8988T (cell line): ENCODE measurements around the gene VAV2.
"Not testable (repeated sequence)": the region's sequence is repeated elsewhere in the genome, so short reads cannot be mapped to it uniquely, and the experiment has no call there.

Source experiments
- DNase-seq: peaks from one replicate; pipeline ENCODE4 v3.0.0; 2011

The VAV2 gene

DNA sequence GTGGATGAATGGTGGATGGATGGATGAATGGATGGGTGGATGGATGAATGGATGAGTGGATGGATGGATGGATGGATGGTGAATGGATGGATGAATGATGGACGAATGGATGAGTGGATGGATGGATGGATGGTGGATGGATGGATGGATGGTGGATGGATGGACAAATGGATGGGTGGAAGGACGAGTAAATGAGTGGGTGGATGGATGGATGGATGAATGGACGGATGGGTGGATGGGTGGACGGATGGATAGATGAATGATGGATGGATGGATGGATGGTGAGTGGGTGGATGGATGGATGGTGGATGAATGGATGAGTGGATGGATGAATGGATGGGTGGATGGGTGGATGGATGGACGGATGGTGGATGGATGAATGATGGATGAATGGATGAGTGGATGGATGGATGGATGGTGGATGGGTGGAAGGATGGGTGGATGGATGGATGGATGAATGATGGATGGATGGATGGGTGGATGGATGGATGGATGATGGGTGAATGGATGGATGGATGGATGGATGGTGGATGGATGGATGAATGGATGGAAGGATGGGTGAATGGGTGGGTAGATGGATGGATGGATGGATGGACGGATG is 58.6 kb downstream of the VAV2 start:
- no peak for DNase-seq

DNA sequence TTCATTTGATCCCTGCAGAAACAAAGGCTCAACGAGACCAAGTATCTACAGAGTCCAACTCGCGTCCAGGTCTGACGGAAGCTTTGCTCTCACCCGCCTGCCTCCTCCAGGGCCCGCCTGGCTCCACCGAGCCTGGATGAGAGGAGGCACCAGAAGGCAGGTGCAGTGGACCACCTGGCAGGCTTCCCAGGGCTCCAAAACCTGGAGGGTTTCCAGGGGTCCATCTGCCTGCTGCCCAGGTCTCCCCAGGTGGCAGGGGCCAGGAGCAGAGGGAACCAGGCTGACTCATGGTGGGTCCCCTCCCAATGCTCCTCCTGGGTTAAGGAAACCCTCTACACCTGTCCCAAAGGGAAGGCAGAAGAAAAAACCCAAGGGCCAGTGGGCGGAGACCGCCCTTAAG is 59.5 kb downstream of the VAV2 start:
- no peak for DNase-seq

DNA sequence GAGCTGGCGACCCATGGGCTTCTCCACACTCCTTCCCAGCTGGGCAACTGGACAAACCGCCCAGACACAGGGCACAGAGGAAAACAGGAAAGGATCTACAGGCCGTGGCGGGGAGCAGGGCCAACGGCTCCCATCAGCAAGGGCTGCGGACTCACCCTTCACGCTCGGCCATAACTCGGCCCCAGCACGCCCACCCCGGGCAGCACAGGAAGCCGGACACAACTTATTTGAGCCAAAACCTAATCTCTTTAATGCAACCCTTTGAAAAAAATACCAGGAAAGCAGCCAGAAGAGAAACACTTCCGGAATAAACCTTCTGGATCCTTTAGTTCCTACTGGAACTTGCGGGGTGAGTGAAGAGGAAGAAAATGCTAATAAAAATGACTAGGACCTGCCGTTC is 59.9 kb downstream of the VAV2 start:
- no peak for DNase-seq

DNA sequence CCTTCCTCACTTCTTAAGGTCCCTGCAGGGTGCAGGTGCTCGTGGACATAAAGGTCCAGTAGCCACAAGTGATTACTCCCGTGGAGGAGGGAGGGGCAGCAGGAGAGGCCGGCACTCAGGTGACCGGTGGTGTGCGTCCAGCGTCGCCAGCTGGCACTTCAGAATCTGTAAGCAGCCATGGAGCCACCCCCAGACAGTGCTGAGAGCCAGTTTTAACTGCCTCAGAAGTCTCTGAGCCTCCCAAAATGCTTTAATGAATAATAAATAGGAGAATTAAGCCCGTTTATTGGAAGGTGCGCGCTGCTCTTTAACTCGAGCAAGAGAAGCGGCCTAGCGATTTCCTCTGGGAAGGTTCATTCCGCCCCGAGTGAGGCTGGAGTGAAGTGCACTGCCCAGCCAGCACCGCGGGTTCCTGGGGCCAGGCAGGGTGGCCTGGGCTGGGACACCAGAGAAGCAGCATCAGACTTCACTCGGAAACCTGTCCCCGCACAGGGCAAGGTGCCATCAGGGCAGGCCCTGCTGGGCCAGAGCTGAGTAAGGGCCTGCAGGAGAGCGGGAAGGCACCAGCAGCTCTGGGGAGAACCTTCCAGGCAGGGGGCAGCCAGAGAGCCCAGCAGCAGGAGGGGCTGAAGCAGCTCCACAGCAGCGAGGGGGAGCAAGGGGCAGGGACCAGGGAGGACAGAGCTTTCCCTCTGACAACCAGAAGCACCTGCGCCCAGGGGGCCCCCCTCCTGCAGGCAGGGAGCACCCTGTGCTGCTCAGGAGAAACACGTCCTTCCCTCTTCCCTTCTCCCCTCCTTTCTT is 61.2 kb downstream of the VAV2 start:
- no peak for DNase-seq

DNA sequence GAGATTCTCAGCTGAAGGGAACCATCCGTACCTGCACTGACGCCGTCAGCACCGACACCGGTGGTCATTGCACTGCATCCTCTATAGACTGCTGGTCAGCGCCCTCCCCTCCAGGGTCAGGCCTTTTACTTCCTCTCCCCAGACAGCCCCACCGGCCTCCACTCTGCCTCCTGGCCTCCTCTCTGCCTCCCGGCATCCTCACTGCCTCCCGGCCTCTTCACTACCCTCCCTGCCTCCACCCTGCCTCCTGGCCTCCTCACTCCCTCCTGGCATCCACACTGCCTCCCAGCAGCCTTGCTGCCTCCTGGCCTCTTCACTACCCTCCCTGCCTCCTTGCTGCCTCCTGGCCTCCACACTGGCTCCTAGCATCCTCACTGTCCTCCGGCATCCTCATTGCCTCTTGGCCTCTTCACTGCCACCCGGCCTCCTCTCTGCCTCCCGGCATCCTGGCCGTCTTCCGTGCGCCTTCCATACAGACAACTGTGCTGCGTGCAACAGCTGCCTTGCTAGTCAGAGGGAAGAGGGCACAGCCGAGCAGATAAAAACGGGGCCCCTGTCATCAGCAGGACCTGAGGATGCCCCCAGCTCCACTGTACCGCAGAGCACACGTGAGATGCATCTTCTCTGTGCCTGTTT is 62.0 kb downstream of the VAV2 start:
- no peak for DNase-seq

DNA sequence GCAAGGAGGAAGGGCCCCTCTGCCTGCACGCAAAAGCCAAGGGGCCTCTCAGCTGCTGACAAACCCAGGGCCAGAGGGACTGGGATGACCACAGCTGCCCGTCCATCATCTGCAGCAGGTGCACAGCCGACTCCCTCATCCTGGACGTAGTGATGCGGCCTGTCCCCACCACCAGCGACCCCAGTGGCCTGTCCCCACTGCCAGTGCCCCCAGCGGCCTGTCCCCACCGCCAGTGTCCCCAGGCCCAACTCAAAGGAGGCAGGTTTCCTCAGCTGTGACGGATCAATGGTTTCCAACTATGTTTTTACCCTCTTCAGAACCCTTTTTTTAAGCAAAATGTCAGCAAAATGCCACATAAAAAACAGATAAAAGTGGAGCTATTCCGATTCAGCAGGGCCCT is 62.5 kb downstream of the VAV2 start:
- no peak for DNase-seq

DNA sequence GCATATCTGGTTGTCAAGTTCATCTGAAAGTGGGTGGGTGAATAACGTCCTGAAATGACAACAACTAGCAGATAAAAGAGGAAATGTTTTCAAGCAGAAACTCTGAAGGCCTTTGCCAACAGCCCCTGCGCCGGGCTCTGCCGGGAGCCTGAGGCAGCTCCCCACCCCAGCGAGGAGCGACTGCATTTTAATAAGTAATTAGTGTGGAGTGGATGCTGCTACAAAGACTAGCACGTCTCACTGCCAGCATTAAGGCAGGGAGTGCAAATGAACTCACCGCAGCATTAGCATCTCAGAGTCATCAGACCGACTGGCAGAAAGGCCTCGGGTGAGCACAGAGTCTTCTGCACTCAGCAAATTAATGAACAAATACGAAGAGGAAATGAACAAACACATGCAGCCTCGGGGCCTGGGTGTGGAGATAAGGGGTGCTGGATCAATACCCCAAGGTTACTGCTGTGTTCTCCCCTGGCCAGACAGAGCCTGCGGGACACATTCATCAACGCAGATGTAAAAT is 63.8 kb downstream of the VAV2 start:
- no peak for DNase-seq

DNA sequence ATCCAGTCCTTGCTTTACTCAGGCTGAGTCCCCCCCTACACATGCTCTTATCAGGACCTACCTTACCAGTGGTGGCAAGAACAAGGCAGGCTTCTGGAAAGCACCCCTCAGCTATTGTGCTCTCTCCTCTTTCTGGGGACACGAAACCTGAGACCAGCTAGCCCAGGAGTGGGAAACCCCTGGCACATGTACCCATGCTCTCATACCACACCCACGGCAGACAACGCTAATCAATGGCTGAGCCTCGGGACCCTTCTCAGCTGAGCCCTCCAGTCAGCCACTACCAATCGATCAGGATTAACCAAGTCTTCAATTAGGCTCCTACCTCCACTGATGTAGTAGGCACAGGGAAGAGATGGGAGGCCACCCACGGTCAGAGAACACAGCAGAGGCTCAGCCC is 65.1 kb downstream of the VAV2 start:
- no peak for DNase-seq

DNA sequence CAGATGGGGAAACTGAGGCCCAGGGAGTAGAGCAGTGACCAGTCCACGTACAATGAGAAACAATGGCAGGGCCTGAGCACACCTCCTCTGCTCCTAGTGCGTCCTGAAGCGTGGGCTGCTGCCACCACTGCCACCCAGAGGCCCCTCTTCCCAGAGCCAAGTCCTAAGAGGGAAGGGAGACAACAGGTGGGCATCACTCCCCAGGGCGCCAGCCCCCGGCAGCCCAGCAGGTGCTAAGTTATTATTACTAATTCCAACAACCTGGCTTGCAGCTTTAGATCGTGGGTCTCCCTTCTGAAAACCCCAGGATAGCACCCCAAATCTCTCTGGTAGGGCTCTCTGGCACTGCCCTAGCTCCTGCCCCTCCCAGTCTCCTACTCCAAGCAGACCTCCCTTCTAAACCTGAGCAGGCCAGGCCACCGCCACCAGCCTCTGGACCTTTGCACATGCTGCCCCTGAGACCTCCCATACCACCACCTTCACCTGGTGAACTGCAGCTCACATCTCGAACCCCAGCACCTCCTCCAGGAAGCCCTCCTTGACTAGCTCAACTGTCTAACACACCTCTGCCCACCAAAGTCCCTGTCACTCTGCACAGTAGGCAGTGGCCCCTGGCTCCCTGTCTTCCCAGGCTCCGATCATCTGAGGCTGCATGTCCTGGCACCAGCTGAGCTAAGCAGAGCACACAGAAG is 65.8 kb downstream of the VAV2 start:
- DNase-seq: no peak

DNA sequence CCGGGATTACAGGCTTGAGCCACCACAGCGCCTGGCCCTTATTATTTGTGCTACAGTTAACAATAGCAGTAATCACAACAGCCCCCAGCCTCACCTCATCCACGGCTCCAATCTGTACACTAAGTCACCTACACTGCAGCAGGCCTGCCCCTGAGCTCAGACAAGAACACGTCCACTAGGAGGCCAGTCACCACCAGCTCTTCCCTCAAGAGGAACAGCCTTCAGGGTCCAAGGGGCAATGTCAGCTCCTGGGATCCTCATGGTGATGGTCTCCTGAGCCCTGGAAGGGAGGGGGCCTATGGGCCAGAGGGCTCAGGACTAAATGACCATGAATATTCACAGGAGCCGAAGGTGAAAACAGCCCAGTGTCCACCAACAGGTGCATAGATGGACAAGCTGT is 67.7 kb downstream of the VAV2 start:
- DNase-seq: no peak

DNA sequence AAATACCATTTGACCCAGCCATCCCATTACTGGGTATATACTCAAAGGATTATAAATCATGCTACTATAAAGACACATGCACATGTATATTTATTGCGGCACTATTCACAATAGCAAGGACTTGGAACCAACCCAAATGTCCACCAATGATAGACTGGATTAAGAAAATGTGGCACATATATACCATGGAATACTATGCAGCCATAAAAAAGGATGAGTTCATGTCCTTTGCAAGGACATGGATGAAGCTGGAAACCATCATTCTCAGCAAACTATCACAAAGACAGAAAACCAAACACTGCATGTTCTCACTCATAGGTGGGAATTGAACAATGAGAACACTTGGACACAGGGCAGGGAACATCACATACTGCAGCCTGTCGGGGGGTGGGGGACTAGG is 68.5 kb downstream of the VAV2 start:
- DNase-seq: not testable (repeated sequence)

DNA sequence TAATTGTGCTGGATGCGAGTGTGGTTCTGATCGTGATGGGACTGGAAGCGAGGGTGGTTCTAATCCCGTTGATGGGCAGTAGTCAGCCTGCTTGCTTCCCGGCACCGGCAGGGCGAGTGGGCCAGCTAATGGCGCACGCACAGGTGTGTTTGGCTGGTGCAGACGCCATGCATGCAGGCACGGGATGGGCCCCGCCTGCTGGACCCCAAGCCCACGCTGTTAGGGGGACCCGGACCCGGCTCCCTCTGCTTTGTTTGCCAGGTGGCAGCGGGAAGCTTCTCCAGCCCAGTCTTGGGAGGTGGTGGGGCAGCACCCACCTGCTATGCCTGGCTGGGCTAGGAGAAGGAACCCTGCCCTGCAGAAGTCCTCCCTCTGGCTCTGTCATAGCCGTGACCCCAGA is 70.3 kb downstream of the VAV2 start:
- DNase-seq: no peak

DNA sequence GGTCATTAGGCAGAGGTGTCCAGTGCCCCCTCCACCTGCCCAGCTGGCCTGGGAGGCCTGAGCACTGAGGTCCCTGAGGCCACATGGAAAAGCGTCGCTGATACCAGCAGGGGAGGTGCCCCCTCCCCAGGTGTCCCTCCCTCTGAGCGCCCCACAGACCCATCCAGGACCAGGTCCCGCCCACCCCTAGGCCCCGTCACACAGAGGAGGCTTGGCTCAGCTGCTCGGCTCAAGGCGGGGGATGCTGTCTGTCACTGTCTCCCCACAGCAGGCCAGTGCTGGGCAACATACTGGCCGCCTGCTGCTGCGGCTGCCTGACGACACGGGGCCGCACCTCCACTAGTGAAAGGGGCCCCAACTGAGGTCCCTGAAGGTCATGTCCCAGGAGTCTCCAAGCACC is 71.7 kb downstream of the VAV2 start:
- DNase-seq: no peak

DNA sequence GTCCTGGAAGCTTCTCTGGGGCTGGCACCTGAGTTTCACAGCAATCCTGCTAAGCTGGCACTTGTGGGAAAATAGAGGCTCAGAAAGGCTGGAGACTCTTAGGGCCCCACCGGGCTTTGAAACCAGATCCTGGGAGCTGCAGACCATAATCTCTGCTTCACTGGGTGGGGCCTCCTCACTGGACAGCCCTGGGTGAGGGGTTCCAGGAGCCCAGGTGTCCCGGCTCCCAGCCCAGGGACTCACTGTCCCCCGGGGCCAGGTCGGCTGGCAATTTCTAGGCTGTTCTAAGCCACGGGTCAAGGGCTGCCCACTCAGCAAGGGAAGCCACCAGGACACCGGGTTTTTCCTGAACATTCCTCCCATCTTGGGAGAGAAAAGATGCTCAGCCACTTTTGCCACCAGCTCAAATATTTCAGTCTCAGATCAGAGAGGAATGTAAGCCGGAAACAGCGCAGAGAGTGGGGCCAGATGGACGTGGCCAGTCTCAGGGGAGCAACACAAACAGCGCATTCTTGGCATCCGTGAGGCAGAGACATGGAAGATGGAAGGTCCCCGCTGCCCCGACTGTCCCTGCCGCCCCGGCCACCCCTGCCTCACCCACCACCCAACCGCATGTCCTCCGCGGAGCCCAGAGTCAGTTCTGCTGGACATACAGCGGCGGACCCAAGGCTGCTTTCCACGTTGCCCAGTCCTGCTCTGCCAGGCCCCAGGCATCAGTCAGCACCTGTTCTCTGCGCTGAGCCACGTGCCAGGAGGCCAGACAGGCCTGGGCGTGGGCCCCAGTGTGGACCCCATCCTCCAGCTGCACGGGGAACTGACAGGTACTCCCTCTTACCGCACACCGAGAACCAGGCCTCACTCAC is 72.6 kb downstream of the VAV2 start:
- no peak for DNase-seq

DNA sequence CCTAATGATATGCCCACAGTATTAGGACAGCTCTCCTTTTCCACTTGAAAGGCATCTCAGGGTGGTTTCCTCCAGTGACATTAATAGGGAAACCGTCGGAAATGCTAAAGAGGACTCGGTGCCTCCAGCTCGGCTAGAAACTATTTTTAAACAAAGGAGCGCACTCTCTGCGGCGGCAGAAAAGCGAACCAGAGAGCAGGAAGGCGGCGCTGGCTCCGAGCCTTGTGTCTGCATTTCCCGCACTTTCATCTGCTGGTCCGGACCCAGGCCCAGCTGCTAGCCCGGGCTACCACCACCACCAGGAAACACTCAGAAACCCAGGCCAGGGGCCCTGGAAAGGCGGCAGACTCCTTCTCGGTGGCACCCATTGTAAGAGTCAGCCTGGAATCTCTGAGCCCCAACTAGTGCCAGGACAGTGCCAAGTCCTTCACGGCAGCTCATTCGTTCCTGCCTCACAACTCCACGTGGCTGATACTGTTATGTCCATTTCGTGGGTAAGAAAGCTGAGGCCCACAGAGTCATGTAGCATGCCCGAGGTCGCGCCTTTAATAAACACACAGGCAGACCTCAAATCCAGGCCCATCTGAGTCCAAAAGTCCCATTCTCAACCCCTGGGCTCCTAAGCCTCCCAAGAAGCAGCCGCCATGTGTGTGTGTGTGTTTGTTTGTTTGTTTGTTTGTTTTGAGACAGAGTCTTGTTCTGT is 73.9 kb downstream of the VAV2 start:
- no peak for DNase-seq

DNA sequence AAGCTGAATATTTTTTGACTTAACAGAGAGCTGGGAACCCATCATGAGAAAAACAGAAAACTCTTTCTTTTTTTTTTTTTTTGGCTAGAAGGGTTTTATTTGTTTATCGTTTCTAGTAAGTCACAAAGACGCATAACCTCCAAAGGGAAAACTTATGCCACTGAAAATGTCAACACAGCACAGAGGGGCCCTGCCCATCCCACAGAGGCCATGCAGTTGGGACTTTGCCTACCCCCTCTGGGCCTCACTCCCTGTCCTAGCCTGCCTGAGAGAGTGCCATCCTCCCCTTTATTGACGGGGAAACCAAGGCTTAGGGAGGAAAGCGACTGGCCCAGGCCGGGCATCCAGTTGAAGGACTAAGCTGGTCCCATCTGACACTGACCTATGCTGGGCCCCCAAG is 74.7 kb downstream of the VAV2 start:
- DNase-seq: no peak

DNA sequence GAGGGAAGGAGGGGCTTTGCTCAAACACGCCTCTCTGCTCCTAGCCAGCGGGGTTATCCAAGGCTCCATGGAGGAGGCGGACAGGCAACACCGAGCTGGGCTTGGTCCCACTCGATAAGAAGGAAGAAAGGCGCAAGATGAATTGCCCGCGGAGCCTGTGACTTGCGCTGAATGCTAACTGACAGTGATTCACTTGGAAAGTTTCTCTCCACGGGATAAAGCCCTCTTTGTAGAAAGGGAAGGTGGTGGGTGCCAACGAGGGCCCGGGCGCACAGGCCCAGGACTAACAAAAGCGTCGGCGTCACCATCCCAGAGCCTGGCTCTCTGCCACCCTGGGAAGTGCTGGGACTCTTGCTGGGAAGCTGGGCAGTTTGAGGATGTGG is 76.0 kb downstream of the VAV2 start:
- no peak for DNase-seq

DNA sequence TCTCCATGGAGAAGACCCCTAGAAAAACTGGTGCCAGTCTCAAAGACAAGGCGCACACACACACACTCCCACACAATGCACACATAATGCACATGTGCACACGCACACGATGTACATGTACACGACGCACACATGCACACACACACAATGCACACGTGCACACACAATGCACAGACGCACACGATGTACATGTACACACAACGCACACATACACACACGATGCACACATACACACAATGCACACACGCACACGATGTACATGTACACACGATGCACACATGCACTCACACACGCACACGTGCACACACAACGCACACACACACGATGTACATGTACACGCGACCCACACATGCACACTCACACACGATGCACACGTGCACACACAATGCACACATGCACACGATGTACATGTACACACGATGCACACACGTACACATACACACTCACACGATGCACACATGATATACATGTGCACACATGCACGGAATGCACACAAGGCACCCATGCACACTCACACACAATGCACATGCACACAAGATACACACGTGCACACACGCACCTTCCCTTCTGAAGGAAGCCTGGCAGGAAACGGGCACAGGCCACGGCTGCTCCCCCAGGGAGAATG is 76.5 kb downstream of the VAV2 start:
- DNase-seq: no peak

DNA sequence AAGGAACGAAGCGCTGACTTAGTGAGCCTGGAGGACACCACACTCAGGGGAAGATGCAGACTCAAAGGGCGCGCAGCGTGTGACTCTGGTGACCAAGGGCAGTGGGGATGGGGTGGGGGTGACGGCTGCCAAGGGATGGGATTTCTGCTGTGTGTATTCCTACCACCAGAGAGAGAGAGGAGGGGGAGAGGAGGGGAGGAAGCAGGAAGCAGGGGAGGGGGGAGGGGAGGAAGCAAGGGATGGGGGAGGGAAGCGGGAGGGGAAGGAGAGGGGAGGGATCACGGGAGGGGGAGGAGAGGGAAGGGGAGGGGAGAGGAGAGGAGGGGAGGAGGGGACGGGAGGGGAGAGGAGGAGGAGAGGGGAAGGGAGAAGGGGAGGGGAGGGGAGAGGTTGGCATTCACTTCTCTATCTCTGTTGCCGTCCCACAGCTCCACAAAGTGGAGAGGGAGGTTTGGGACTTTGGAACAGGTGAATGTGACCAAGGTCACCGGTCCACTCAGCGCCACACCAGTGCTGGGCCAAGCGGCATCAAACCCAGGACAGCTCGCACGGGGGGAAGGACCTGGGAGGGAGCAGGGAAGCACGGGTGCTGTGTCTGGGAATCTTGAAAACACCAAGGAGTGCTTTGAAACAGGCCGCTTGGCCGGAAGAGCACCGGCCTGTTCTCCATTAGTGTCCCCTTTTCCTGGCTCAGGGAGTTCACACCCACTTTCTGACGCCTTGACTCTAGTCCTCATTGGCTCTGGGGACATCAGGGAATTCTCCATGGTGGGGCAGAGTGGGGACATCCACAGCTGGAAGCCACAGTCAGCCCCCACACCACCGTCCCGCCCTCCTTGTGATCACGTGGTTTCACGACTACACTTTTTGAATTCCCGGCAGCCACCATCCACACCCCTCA is 77.4 kb downstream of the VAV2 start:
- DNase-seq: no peak
